Suprapubic skin (tissue), 3 donors: ENCODE results near the gene PARVG.

Experiments used
- CTCF ChIP-seq, 2 donors: fragments of 200-600 bp in 1 of 2; fragments of 450-650 bp in 1 of 2; sonication (generic) in 1 of 2; IDR thresholded peaks; one replicate each; pipeline ENCODE4 v1.5.1; 2016 to 2019; ENCODE audit warnings: antibody characterized with exemption in 2 of 2, mild to moderate bottlenecking in 1 of 2, moderate library complexity in 1 of 2
- POLR2AphosphoS5 ChIP-seq, 3 donors: sonication (generic); formaldehyde crosslinking; IDR thresholded peaks; one replicate each; pipeline ENCODE4 v1.6.1; 2017; ENCODE audit warnings: antibody characterized with exemption in 3 of 3

GRCh38 chr22:44248926-44249325 is 68.2 kb downstream of the PARVG start:
- TF ChIP-seq POLR2AphosphoS5 (IDR thresholded peaks at IDR 0.05) (no peak), CTCF (IDR thresholded peaks at IDR 0.05) (no peak)
